HFFc6 (cell line): ENCODE measurements around the gene PRPF19. TPM values are rescaled to one million over a fixed set of nuclear protein-coding genes. Genes with fewer than 3 reads are reported as not detected.

Experiments
- DNase-seq: peaks from one replicate; pipeline ENCODE4 v3.0.0-alpha.2; 2018
- H3K27ac Mint-ChIP-seq: 2 replicates; pipeline ENCODE4 v1.8.0; 2020; ENCODE audit warnings: mild to moderate bottlenecking, mixed read lengths
- H3K27me3 Mint-ChIP-seq: 2 replicates; pipeline ENCODE4 v1.8.0; 2021; ENCODE audit warnings: mild to moderate bottlenecking, moderate library complexity, mixed read lengths; ENCODE audit not compliant: insufficient read depth
- H3K36me3 Mint-ChIP-seq: 2 replicates; pipeline ENCODE4 v1.8.0; 2021; ENCODE audit warnings: low read depth, mixed read lengths
- H3K4me1 Mint-ChIP-seq: 2 replicates; pipeline ENCODE4 v1.8.0; 2020; ENCODE audit warnings: low read depth, mixed read lengths
- H3K4me3 Mint-ChIP-seq: 2 replicates; pipeline ENCODE4 v1.8.0; 2020; ENCODE audit warnings: mild to moderate bottlenecking, moderate library complexity, mixed read lengths
- H3K9me3 Mint-ChIP-seq: 2 replicates; pipeline ENCODE4 v1.8.0; 2020; ENCODE audit warnings: mild to moderate bottlenecking, mixed read lengths
- CTCF ChIP-seq: fragments of 200-600 bp; sonication (generic); IDR thresholded peaks from 2 replicates; pipeline ENCODE4 v1.5.0; 2021; ENCODE audit warnings: antibody characterized with exemption, mild to moderate bottlenecking
- total RNA-seq, 6 experiments: library from RNA; stranded (reverse); fragmentation: NEBNext Ultra II Directional; extraction: Animal tissue kit (Norgen Biotek cat#: 25700); gene quantifications; 2 replicates in 1 of 6; 3 replicates in 5 of 6; pipeline ENCODE4 v1.2.3, GENCODE V29; 2021

Gene PRPF19
- total RNA-seq, 6 experiments from 2014 or later = 72.5 to 95.1 (median 89.4) TPM

GRCh38 chr11:60934124-60934789 lies 27.9 kb upstream of the PRPF19 start:
- TF ChIP-seq CTCF = no peak
- H3K4me1 Mint-ChIP-seq = no peaks in the 10 kb centered on the region
- H3K9me3 Mint-ChIP-seq = no peaks in the 10 kb centered on the region
- H3K27me3 Mint-ChIP-seq = peaks cover 5% of the 10 kb centered on the region
- no peak for DNase-seq
- no peak overlapping the region for H3K4me3 Mint-ChIP-seq
- no peaks in the 10 kb centered on the region for H3K36me3 Mint-ChIP-seq
- no peak overlapping the region for H3K27ac Mint-ChIP-seq

DNA sequence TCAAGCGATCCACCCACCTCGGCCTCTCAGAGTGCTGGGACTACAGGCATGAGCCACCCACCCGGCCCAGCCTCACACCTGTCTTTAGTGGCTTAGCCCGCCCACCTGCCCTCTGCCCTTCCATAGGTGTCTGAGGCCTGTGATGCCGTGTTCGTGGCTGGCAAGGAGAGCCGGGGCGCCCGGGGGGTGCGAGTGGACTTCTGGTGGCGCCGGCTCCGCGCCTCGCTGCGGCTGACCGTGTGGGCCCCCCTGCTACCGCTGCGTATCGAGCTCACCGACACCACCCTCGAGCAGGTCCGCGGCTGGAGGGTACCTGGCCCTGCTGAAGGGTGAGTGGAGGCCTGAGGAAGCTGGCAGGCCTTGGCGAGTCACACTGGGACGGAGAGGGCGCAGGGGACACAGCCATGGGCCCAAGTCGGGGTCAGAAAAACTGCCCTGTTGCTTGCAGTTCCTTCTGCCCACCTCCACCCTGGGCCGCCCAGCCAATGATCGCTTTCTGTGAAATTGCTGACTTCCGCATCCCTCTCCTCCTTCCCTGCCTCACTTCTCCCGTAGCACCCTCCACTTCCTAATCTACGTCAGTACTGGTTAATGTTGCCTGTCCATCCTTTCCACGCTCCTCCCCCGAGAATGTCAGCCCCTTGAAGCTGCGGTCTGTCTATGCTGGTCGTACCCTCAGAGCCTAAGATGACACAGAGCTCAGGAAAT lies 27.2 kb upstream of the PRPF19 start:
- no peak overlapping the region for H3K4me3 Mint-ChIP-seq
- TF ChIP-seq CTCF = no peak

DNA sequence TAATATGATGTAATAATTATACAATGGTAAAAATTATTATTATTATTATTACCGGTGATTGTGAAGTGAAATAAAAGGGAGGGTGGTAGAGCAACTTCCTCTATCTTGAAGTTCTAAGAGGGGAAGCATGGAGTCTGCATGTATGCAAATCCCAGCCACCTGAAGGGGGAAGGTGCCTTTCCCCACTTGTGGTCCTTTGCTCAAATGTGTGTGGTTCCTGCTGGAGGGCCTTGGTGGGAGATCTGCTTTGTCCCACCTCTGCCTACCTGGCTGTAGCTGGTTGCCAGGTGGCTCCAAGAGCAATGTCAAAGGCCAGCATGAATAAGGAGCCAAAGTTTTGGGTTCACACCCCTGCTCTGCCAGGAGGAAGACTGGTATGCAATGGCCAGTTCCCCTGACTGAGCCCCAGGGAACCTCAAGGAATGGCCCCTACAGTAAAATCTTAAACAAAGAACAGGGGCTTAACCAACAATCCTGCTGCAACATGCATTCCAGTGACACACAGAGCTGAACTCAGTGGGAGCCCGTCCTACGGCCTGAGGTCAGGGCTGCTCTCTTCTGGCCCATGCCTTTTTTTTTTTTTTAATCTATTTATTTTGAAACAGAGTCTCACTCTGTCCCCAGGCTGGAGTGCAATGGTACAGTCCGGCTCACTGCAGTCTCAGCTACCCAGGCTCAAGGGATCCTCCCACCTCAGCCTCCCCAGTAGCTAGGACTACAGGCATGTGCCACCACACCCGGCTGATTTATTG lies 26.4 kb upstream of the PRPF19 start:
- no peaks in the 10 kb centered on the region for H3K9me3 Mint-ChIP-seq
- no peaks in the 10 kb centered on the region; the same call in 1 of the 2 replicates for H3K27me3 Mint-ChIP-seq
- DNase-seq = no peak

More for the DNA sequence above, 27.2 kb upstream of the PRPF19 start:
- Mint-ChIP-seq H3K9me3 (no peaks in the 10 kb centered on the region), H3K27ac (no peak overlapping the region), H3K27me3 (peaks cover 3% of the 10 kb centered on the region; the same call in 1 of the 2 replicates), H3K4me1 (no peaks in the 10 kb centered on the region), H3K36me3 (no peaks in the 10 kb centered on the region)
- DNase-seq = no peak

GRCh38 chr11:60931917-60932316 lies 25.5 kb upstream of the PRPF19 start:
- H3K36me3 Mint-ChIP-seq = no peaks in the 10 kb centered on the region
- H3K9me3 Mint-ChIP-seq = no peaks in the 10 kb centered on the region
- no peaks in the 10 kb centered on the region for H3K27me3 Mint-ChIP-seq
- no peak for DNase-seq
- H3K4me3 Mint-ChIP-seq = no peak overlapping the region
- no peak overlapping the region for H3K27ac Mint-ChIP-seq
- TF ChIP-seq CTCF = no peak
- H3K4me1 Mint-ChIP-seq = no peaks in the 10 kb centered on the region

More for the DNA sequence above, 26.4 kb upstream of the PRPF19 start:
- no peak for TF ChIP-seq CTCF
- Mint-ChIP-seq H3K27ac (no peak overlapping the region), H3K4me1 (no peaks in the 10 kb centered on the region), H3K36me3 (no peaks in the 10 kb centered on the region), H3K4me3 (no peak overlapping the region)

- no peak overlapping the region for H3K27ac Mint-ChIP-seq
- TF ChIP-seq CTCF = no peak
- H3K27me3 Mint-ChIP-seq = no peaks in the 10 kb centered on the region
- no peak overlapping the region for H3K4me3 Mint-ChIP-seq
- no peaks in the 10 kb centered on the region for H3K36me3 Mint-ChIP-seq
- H3K9me3 Mint-ChIP-seq = no peaks in the 10 kb centered on the region
- peaks cover 8% of the 10 kb centered on the region for H3K4me1 Mint-ChIP-seq
- no peak for DNase-seq
These were observed 24.0 kb upstream of the PRPF19 start for GRCh38 chr11:60930394-60930793.
